ENCODE measurements around the gene C1orf232.

DNA sequence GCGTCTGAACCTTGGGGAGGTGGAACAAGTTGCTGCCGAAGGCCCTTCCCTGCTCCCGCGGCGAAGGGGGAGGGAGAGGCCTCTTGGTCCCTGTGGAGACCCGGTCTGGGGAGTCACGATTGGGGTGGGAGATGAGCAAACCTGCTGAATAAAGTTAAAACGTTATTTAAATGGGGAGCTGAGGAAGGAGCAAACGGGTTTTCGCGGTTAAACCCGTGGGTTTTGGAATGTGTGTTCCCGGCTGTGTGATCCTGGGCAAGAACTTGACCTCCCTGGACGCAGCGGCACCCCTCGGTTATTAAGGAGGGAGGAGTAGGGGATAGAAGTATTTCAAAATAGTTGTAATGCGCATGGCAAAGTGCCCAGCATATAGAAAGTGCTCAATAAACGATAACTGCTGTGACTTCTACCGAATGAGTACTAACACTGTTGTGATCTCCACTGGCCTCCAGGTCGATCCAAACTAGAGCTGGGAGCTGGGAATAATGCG is 6.5 kb downstream of the C1orf232 start:
- TF ChIP-seq CTCF (IDR thresholded peaks at IDR 0.05) (no peak), EZH2 (IDR thresholded peaks at IDR 0.05; ENCODE audit: borderline replicate concordance, insufficient read depth, low read depth, low read length, poor library complexity, severe bottlenecking) (no peak)

Data from B cell (primary cell).